Smooth muscle cell (in vitro differentiated cells): ENCODE results near the gene EFEMP1. TPM values are rescaled to one million over a fixed set of nuclear protein-coding genes. Genes with fewer than 3 reads are reported as not detected.

Experiments
- DNase-seq: peaks from one replicate; lab custom pipeline; 2025; ENCODE audit not compliant: unreplicated experiment; lab: John Stamatoyannopoulos, UW
- H2AFZ ChIP-seq: fragments of 200-600 bp; sonication (generic); 2 replicates; pipeline ENCODE4 v1.6.0; 2016; ENCODE audit warnings: antibody characterized with exemption, low read depth, mild to moderate bottlenecking
- H3F3A ChIP-seq: fragments of 200-600 bp; sonication (generic); 2 replicates; pipeline ENCODE4 v1.6.0; 2017; ENCODE audit warnings: antibody characterized with exemption, low read depth
- H3K27ac ChIP-seq: fragments of 200-600 bp; sonication (generic); 2 replicates; pipeline ENCODE4 v1.5.1; 2016; ENCODE audit warnings: low read depth, mild to moderate bottlenecking
- H3K27me3 ChIP-seq: fragments of 200-600 bp; sonication (generic); 2 replicates; pipeline ENCODE4 v1.6.1; 2016; ENCODE audit warnings: low read depth, mild to moderate bottlenecking
- H3K36me3 ChIP-seq: fragments of 200-600 bp; sonication (generic); 2 replicates; pipeline ENCODE4 v1.5.1; 2016; ENCODE audit warnings: low read depth
- H3K4me1 ChIP-seq: fragments of 200-600 bp; sonication (generic); 2 replicates; pipeline ENCODE4 v1.5.1; 2016; ENCODE audit warnings: low read depth
- H3K4me2 ChIP-seq: fragments of 200-600 bp; sonication (generic); 2 replicates; pipeline ENCODE4 v1.6.0; 2016; ENCODE audit warnings: mild to moderate bottlenecking
- H3K4me3 ChIP-seq: fragments of 200-600 bp; sonication (generic); 2 replicates; pipeline ENCODE4 v1.5.1; 2016; ENCODE audit warnings: mild to moderate bottlenecking
- H3K79me2 ChIP-seq: fragments of 200-600 bp; sonication (generic); 2 replicates; pipeline ENCODE4 v1.6.0; 2016; ENCODE audit warnings: low read depth, mild to moderate bottlenecking
- H3K9ac ChIP-seq: fragments of 200-600 bp; sonication (generic); 2 replicates; pipeline ENCODE4 v1.6.0; 2016; ENCODE audit warnings: low read depth
- H3K9me3 ChIP-seq: fragments of 200-600 bp; sonication (generic); replicated peaks from 2 replicates; pipeline ENCODE4 v1.5.1; 2016; ENCODE audit warnings: low read depth
- H4K20me1 ChIP-seq: fragments of 200-600 bp; sonication (generic); 2 replicates; pipeline ENCODE4 v1.6.0; 2016; ENCODE audit warnings: low read depth
- CTCF ChIP-seq: fragments of 200-600 bp; sonication (generic); IDR thresholded peaks from 2 replicates; pipeline ENCODE4 v1.5.1; 2017; ENCODE audit warnings: borderline replicate concordance, mild to moderate bottlenecking, antibody characterized with exemption; ENCODE audit not compliant: insufficient read depth, poor library complexity, severe bottlenecking
- WGBS: methylation state at CpG from one replicate; pipeline ENCODE4 v1.1.7; 2016; ENCODE audit warnings: low lambda C conversion rate; 5-methylcytosine and 5-hydroxymethylcytosine counted together
- polyA plus RNA-seq: library from polyadenylated mRNA; unstranded; fragments of >200 nt; fragmentation: Nextera tagmentation; extraction: Ambion mirVana; gene quantifications from 2 replicates; pipeline ENCODE4 v1.2.1, GENCODE V29; 2016
- total RNA-seq: library from RNA; depleted of rRNA; stranded (reverse); fragments of >200 nt; gene quantifications from 2 replicates; pipeline ENCODE4 v1.2.3, GENCODE V29; 2014

EFEMP1 gene
- total and polyA plus RNA-seq, 2 experiments from 2014 or later = 19.2 to 28.3 TPM

DNA sequence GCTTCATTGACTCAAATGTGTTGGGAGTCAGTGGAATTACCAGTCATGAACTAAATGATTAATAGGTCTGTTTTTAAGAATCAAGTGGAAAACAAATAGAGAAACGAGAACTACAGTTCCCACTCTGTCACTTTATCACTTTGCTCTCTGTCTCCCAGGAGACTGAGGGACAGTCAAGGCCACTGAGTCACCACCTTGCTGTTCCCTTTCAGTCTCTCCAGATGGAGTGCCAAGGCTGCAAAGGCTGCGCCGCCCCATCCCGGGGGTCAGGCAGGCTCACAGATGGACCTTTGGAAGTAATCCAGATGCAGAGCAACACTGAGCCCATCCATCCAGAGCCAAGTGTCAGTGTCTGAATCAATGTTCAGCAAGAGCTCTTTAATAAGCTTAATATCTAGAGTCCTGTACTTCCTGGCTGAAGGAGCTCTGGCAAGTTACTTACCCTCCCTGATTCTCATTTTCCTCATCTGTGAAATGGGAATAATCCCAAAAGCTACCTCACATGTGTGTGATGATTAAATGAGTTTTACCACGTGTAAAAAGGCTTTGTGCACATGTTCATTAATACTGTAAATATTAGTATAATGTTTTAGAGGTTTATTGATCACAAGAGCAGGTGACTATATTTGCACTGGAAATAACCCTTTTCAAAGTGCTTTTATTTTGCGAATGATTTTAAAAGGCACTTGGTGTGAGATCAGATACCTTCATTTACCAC is 43.0 kb upstream of the EFEMP1 start:
- H3K9ac ChIP-seq = no peak overlapping the region
- H3K4me1 ChIP-seq = no peaks in the 10 kb centered on the region
- H3K79me2 ChIP-seq = no peaks in the 10 kb centered on the region
- H4K20me1 ChIP-seq = no peaks in the 10 kb centered on the region
- H3K27me3 ChIP-seq = peaks cover 33% of the 10 kb centered on the region
- H3K4me2 ChIP-seq = peak overlapping the region; percentile 17
- no peaks in the 10 kb centered on the region for H3K9me3 ChIP-seq
- no peak for DNase-seq
- H2AFZ ChIP-seq = no peak overlapping the region
- H3K4me3 ChIP-seq = no peak overlapping the region
- WGBS = 60% methylated on average over 6 of the region's 6 CpGs
- no peak overlapping the region for H3K27ac ChIP-seq
- no peak for TF ChIP-seq CTCF
- H3F3A ChIP-seq = no peaks in the 10 kb centered on the region
- no peaks in the 10 kb centered on the region for H3K36me3 ChIP-seq

GRCh38 chr2:55965966-55966365 is 42.4 kb upstream of the EFEMP1 start:
- Histone ChIP-seq H3K79me2 (no peaks in the 10 kb centered on the region), H3K4me2 (peak overlapping the region; percentile 17), H3K27ac (no peak overlapping the region), H4K20me1 (no peaks in the 10 kb centered on the region), H3K9ac (no peak overlapping the region), H3K4me3 (no peak overlapping the region), H3F3A (no peaks in the 10 kb centered on the region), H3K27me3 (peaks cover 30% of the 10 kb centered on the region), H3K9me3 (no peaks in the 10 kb centered on the region), H2AFZ (no peak overlapping the region), H3K4me1 (no peaks in the 10 kb centered on the region), H3K36me3 (no peaks in the 10 kb centered on the region)
- no peak for DNase-seq
- 56% methylated on average over 3 of the region's 3 CpGs for WGBS
- no peak for TF ChIP-seq CTCF

DNA sequence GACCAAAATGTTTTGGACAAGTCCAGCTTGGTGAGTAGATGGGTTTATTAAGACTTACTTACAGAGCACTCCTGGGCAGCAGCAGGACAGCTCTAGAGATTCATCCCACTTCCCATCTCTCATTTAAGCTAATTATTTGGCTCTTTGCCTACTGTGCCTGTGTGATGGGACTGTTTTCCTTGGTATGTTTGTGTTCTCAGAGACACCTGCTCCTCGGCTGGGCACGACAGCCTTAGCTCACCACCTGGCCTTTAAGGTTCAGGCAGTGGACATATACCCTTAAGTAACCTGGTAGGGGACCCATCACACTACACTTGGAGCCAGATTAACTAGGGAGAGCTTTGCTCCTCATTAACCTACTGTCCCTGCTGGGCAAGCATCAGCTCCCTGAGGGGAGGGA is 41.7 kb upstream of the EFEMP1 start:
- WGBS = 77% methylated on average over 2 of the region's 2 CpGs
- H3K4me3 ChIP-seq = no peak overlapping the region
- H3K4me1 ChIP-seq = no peaks in the 10 kb centered on the region
- no peak overlapping the region for H2AFZ ChIP-seq
- no peak overlapping the region for H3K27ac ChIP-seq
- H3K79me2 ChIP-seq = no peaks in the 10 kb centered on the region
- H3K9me3 ChIP-seq = no peaks in the 10 kb centered on the region
- H3K27me3 ChIP-seq = peaks cover 30% of the 10 kb centered on the region
- TF ChIP-seq CTCF = no peak
- no peak for DNase-seq
- H3K4me2 ChIP-seq = no peak overlapping the region
- no peaks in the 10 kb centered on the region for H3K36me3 ChIP-seq
- H4K20me1 ChIP-seq = no peaks in the 10 kb centered on the region
- H3K9ac ChIP-seq = no peak overlapping the region
- no peaks in the 10 kb centered on the region for H3F3A ChIP-seq

GRCh38 chr2:55962915-55963314 is 39.3 kb upstream of the EFEMP1 start:
- Histone ChIP-seq H3K27me3 (peaks cover 30% of the 10 kb centered on the region), H3F3A (no peaks in the 10 kb centered on the region), H3K79me2 (no peaks in the 10 kb centered on the region), H2AFZ (no peak overlapping the region), H3K9me3 (no peaks in the 10 kb centered on the region), H3K9ac (no peak overlapping the region), H3K27ac (no peak overlapping the region), H3K36me3 (no peaks in the 10 kb centered on the region), H4K20me1 (no peaks in the 10 kb centered on the region), H3K4me2 (no peak overlapping the region), H3K4me3 (no peak overlapping the region), H3K4me1 (no peaks in the 10 kb centered on the region)
- no peak for TF ChIP-seq CTCF
- WGBS = 76% methylated on average over 3 of the region's 3 CpGs
- DNase-seq = no peak
